GM12801 (cell line): ENCODE results near the gene TMEM134.

Experiments used
- TF ChIP-seq, protein P1 (sequence below): IDR thresholded peaks from one replicate; pipeline ENCODE4 v1.5.1; 2011; ENCODE audit warnings: control low read depth; ENCODE audit not compliant: insufficient read length; ENCODE audit errors: extremely low read depth

TMEM134 gene

DNA sequence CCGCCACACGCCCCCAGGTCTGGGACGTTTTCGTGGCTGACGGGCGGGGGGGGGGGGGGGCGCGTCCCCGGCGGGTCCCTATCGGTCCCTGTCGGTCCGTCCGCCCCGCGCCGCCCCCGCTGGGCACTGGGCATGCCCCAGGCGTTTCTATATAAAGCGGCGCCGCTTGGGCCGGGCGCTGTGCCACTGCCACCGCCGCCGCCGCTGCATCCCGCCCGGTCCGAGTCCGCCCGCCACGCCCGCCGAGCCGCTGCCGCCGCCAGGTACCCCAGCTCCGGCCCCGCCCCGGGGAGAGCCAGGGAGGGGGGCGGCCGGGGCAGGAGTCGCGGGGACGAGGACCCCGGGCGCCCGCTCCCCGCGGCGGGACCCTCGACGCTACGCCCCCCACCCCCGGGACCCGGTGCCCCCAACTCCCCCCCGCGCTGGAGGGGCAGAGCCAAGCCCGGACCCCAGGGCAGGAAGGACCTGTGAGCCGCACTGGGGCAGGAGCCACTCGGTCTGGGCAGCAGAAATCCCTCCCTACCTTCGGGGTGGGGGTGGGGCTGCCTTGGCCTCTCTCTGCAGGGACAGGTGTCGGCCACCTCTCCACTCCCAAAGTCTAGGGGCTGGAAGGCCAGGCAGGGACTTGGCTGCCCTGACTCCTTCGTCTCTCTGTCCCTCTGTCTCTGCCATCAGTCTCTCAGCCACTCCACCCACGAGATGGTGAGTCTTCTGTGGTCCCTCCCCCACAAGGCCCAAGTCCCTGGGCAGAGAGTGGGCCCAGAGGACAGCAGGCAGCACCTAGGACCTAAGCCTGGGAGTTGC lies 53.3 kb downstream of the TMEM134 start, which contains the start of gene CARNS1:
TSS of gene CARNS1 (plus strand) at position 178 of the 804 bp plus-strand sequence. CDS start at position 700, 522 bp downstream.
- TF ChIP-seq, protein P1, sequence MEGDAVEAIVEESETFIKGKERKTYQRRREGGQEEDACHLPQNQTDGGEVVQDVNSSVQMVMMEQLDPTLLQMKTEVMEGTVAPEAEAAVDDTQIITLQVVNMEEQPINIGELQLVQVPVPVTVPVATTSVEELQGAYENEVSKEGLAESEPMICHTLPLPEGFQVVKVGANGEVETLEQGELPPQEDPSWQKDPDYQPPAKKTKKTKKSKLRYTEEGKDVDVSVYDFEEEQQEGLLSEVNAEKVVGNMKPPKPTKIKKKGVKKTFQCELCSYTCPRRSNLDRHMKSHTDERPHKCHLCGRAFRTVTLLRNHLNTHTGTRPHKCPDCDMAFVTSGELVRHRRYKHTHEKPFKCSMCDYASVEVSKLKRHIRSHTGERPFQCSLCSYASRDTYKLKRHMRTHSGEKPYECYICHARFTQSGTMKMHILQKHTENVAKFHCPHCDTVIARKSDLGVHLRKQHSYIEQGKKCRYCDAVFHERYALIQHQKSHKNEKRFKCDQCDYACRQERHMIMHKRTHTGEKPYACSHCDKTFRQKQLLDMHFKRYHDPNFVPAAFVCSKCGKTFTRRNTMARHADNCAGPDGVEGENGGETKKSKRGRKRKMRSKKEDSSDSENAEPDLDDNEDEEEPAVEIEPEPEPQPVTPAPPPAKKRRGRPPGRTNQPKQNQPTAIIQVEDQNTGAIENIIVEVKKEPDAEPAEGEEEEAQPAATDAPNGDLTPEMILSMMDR: no peak

- TF ChIP-seq, protein P1: no peak
These were observed 55.7 kb downstream of the TMEM134 start for GRCh38 chr11:67413266-67413849.

DNA sequence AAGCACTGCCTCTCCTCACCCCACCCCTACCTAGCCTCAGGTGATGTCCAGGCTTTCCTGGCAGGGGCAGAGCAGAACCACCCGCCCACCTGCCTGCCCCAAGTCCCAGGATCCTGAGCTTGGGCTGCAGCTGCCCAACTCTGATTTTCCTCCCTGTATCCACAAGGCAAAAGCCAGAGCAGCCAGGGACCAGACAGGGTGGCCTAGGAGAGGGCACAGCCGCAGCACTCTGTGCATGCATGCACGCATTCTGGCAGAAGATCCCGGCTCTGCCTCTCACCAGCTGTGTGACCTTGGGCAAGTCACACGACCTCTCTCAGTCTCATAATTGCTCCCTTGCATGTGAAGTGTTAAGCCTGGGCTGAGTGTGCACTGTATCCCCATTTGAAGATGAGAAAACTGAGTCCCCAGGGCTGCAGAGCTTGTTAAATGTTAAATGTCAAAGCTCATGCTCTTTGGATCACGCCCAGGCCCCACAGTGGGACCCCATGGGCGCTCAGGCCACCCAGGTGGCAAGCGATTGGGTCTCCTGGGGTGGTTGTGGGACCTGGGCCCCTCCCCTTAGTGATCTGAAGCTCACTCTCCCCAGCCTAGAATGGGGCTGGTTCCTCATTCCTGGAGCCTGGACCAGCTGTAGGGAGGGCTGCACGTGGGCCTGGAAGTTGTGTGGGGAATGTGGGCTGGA lies 56.4 kb downstream of the TMEM134 start:
- TF ChIP-seq, protein P1: no peak

DNA sequence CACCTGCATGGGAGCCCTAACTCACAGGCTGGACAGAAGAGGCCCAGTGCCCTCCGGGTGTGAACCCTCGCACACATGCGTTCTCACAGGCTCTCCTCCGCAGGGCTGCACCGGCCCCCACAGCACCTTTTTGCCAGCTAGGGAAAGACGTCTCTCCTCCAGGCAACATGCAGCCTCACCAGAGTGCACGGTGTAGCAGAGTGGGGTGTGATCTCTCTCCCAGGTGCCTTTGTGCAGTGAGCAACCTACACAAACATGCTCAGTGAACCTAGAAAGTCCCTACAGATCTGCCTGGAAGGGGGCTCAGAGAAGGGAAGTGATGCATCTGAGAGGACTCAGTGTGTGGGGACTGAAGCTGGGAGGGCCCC lies 57.3 kb downstream of the TMEM134 start:
- TF ChIP-seq, protein P1: no peak
